SK-N-SH treated with all-trans-retinoic acid at 6 μM for 48 hours (cell line): Measurements from ENCODE around the gene OTUD5.

Experiments
- ATAC-seq: fragments of 200-7000 bp; cut with Tn5 transposase; 3 replicates; pipeline ENCODE4 v1.9.1; 2020; ENCODE audit warnings: mild to moderate bottlenecking, moderate library complexity
- BACH2 ChIP-seq: fragments of 250-450 bp; sonication (Bioruptor Pico); IDR thresholded peaks from 2 replicates; pipeline ENCODE4 v1.9.0; 2021; ENCODE audit warnings: mild to moderate bottlenecking, borderline replicate concordance
- CREB5 ChIP-seq: fragments of 250-450 bp; sonication (Bioruptor Pico); IDR thresholded peaks from 2 replicates; pipeline ENCODE4 v1.5.1; 2020; ENCODE audit warnings: low read depth, mild to moderate bottlenecking, moderate library complexity
- CSDC2 ChIP-seq: fragments of 250-450 bp; sonication (Bioruptor Pico); IDR thresholded peaks from 2 replicates; pipeline ENCODE4 v1.5.0; 2020; ENCODE audit warnings: mild to moderate bottlenecking, moderate library complexity
- GLIS3 ChIP-seq: fragments of 250-450 bp; sonication (Bioruptor Pico); IDR thresholded peaks from 2 replicates; pipeline ENCODE4 v1.5.0; 2020; ENCODE audit warnings: mild to moderate bottlenecking, moderate library complexity
- ISL1 ChIP-seq: fragments of 250-450 bp; sonication (Bioruptor Pico); IDR thresholded peaks from 2 replicates; pipeline ENCODE4 v2.1.2; 2022; ENCODE audit warnings: mild to moderate bottlenecking, moderate library complexity
- OSR1 ChIP-seq: fragments of 250-450 bp; sonication (Bioruptor Pico); IDR thresholded peaks from 2 replicates; pipeline ENCODE4 v1.8.0; 2022; ENCODE audit warnings: moderate library complexity, mild to moderate bottlenecking, inconsistent platforms
- PATZ1 ChIP-seq: fragments of 250-450 bp; sonication (Bioruptor Pico); IDR thresholded peaks from 2 replicates; pipeline ENCODE4 v1.8.0; 2020; ENCODE audit warnings: mild to moderate bottlenecking, moderate library complexity, borderline replicate concordance
- PPARA ChIP-seq: fragments of 250-450 bp; sonication (Bioruptor Pico); IDR thresholded peaks from 2 replicates; pipeline ENCODE4 v1.5.0; 2020; ENCODE audit warnings: mild to moderate bottlenecking, borderline replicate concordance
- SNAI2 ChIP-seq: fragments of 250-450 bp; sonication (Bioruptor Pico); IDR thresholded peaks from 2 replicates; pipeline ENCODE4 v1.5.0; 2020; ENCODE audit warnings: mild to moderate bottlenecking, moderate library complexity
- TCF4 ChIP-seq: fragments of 250-450 bp; sonication (Bioruptor Pico); IDR thresholded peaks from 2 replicates; pipeline ENCODE4 v1.8.0; 2021; ENCODE audit warnings: mild to moderate bottlenecking, moderate library complexity, borderline replicate concordance
- TOX ChIP-seq: fragments of 250-450 bp; sonication (Bioruptor Pico); IDR thresholded peaks from 2 replicates; pipeline ENCODE4 v1.8.0; 2021; ENCODE audit warnings: mild to moderate bottlenecking, moderate library complexity, borderline replicate concordance
- ZC3H10 ChIP-seq: fragments of 250-450 bp; sonication (Bioruptor Pico); IDR thresholded peaks from 2 replicates; pipeline ENCODE4 v1.5.1; 2021; ENCODE audit warnings: mild to moderate bottlenecking, moderate library complexity
- ZFP30 ChIP-seq: fragments of 450-650 bp; formaldehyde crosslinking; IDR thresholded peaks from 2 replicates; pipeline ENCODE4 v1.5.0; 2022; ENCODE audit warnings: mild to moderate bottlenecking, moderate library complexity
- ZNF565 ChIP-seq: fragments of 450-650 bp; formaldehyde crosslinking; conservative IDR thresholded peaks from 2 replicates; pipeline ENCODE4 v1.5.0; 2020; ENCODE audit warnings: low read depth, mild to moderate bottlenecking, moderate library complexity
- ZNF70 ChIP-seq: fragments of 450-650 bp; formaldehyde crosslinking; IDR thresholded peaks from 2 replicates; pipeline ENCODE4 v1.5.0; 2020; ENCODE audit warnings: mild to moderate bottlenecking, moderate library complexity
- ZNF8 ChIP-seq: fragments of 450-650 bp; formaldehyde crosslinking; IDR thresholded peaks from 2 replicates; pipeline ENCODE4 v1.5.0; 2020; ENCODE audit warnings: mild to moderate bottlenecking, moderate library complexity
- TF ChIP-seq, protein P1 (sequence below): fragments of 250-450 bp; sonication (Bioruptor Pico); IDR thresholded peaks from 2 replicates; pipeline ENCODE4 v1.8.0; 2021; ENCODE audit warnings: low read depth, mild to moderate bottlenecking, moderate library complexity, borderline replicate concordance
- TF ChIP-seq, protein P2 (sequence below): fragments of 250-450 bp; sonication (Bioruptor Pico); IDR thresholded peaks from 2 replicates; pipeline ENCODE4 v1.5.0; 2020; ENCODE audit warnings: mild to moderate bottlenecking, moderate library complexity

OTUD5 gene

DNA sequence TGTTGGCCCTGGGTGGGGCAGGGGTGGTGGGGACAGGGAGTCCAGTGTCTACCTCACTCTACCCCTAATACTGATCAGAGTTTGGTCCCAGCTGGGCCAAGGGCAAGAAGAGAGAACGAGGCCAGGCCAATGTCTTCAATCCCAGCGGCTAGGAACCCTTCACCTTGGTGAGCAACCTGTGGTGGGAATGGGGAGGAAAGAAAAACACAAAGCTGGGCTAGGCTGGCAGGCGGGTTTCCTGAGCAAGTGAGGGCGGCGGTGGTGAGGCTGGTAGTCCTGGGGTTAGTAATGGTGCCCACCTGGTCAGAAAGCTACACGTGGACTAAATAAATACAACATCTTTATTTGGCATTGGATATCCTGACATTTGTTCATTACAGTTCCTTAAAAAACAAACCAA is 54.1 kb downstream of the OTUD5 start:
- no peak for ATAC-seq
- no peak for TF ChIP-seq ZNF70 (CRISPR knock-in tag)
- TF ChIP-seq CSDC2 (CRISPR knock-in tag): no peak
- TF ChIP-seq ZFP30 (CRISPR knock-in tag): no peak
- TF ChIP-seq TCF4 (CRISPR knock-in tag): no peak

DNA sequence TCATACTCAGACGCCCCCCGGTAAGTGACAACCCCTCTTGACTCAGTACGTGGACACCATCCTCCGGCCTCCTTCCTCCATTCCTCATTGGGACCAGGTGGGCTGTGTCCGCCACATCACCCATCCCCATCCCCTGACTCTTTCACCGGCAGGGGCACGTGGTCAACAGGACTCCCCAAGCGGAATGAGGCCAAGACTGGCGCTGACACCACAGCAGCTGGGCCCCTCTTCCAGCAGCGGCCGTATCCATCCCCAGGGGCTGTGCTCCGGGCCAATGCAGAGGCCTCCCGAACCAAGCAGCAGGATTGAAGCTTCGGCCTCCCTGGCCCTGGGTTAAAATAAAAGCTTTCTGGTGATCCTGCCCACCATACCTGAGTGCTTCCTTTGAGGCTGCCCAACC is 54.6 kb downstream of the OTUD5 start:
- ATAC-seq: no peak
- no peak for TF ChIP-seq ZFP30 (CRISPR knock-in tag)
- TF ChIP-seq PATZ1 (CRISPR knock-in tag): no peak
- TF ChIP-seq GLIS3 (CRISPR knock-in tag): no peak
- no peak for TF ChIP-seq TCF4 (CRISPR knock-in tag)
- no peak for TF ChIP-seq ISL1 (CRISPR knock-in tag)
- TF ChIP-seq BACH2 (CRISPR knock-in tag): no peak

- no peak for ATAC-seq
Measured at GRCh38 chrX:48902135-48902534, 55.3 kb downstream of the OTUD5 start.

GRCh38 chrX:48901069-48901468 is 56.3 kb downstream of the OTUD5 start:
- ATAC-seq: no peak
- TF ChIP-seq OSR1 (CRISPR knock-in tag) (no peak), ZC3H10 (CRISPR knock-in tag) (no peak), PPARA (CRISPR knock-in tag) (no peak), CREB5 (CRISPR knock-in tag) (no peak), TOX (no peak), SNAI2 (CRISPR knock-in tag) (no peak), ZNF70 (CRISPR knock-in tag) (no peak)

More at GRCh38 chrX:48902135-48902534, 55.3 kb downstream of the OTUD5 start:
- TF ChIP-seq ZC3H10 (CRISPR knock-in tag) (no peak), ZFP30 (CRISPR knock-in tag) (no peak), PPARA (CRISPR knock-in tag) (no peak), BACH2 (CRISPR knock-in tag) (no peak), PATZ1 (CRISPR knock-in tag) (no peak), ZNF8 (CRISPR knock-in tag) (no peak), ZNF565 (CRISPR knock-in tag) (no peak), SNAI2 (CRISPR knock-in tag) (no peak)
- TF ChIP-seq, protein P1, sequence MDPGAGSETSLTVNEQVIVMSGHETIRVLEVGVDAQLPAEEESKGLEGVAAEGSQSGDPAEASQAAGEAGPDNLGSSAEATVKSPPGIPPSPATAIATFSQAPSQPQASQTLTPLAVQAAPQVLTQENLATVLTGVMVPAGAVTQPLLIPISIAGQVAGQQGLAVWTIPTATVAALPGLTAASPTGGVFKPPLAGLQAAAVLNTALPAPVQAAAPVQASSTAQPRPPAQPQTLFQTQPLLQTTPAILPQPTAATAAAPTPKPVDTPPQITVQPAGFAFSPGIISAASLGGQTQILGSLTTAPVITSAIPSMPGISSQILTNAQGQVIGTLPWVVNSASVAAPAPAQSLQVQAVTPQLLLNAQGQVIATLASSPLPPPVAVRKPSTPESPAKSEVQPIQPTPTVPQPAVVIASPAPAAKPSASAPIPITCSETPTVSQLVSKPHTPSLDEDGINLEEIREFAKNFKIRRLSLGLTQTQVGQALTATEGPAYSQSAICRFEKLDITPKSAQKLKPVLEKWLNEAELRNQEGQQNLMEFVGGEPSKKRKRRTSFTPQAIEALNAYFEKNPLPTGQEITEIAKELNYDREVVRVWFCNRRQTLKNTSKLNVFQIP (CRISPR knock-in tag): no peak
- TF ChIP-seq, protein P2, sequence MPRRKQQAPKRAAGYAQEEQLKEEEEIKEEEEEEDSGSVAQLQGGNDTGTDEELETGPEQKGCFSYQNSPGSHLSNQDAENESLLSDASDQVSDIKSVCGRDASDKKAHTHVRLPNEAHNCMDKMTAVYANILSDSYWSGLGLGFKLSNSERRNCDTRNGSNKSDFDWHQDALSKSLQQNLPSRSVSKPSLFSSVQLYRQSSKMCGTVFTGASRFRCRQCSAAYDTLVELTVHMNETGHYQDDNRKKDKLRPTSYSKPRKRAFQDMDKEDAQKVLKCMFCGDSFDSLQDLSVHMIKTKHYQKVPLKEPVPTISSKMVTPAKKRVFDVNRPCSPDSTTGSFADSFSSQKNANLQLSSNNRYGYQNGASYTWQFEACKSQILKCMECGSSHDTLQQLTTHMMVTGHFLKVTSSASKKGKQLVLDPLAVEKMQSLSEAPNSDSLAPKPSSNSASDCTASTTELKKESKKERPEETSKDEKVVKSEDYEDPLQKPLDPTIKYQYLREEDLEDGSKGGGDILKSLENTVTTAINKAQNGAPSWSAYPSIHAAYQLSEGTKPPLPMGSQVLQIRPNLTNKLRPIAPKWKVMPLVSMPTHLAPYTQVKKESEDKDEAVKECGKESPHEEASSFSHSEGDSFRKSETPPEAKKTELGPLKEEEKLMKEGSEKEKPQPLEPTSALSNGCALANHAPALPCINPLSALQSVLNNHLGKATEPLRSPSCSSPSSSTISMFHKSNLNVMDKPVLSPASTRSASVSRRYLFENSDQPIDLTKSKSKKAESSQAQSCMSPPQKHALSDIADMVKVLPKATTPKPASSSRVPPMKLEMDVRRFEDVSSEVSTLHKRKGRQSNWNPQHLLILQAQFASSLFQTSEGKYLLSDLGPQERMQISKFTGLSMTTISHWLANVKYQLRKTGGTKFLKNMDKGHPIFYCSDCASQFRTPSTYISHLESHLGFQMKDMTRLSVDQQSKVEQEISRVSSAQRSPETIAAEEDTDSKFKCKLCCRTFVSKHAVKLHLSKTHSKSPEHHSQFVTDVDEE: no peak
